Cerebellar nuclear complex (tissue), 1 donor: ENCODE data around the gene CARD10.

Source experiments
- DNase-seq, 2 experiments: peaks; one replicate each; lab custom pipeline; 2025; lab: John Stamatoyannopoulos, UW

The CARD10 gene

DNA sequence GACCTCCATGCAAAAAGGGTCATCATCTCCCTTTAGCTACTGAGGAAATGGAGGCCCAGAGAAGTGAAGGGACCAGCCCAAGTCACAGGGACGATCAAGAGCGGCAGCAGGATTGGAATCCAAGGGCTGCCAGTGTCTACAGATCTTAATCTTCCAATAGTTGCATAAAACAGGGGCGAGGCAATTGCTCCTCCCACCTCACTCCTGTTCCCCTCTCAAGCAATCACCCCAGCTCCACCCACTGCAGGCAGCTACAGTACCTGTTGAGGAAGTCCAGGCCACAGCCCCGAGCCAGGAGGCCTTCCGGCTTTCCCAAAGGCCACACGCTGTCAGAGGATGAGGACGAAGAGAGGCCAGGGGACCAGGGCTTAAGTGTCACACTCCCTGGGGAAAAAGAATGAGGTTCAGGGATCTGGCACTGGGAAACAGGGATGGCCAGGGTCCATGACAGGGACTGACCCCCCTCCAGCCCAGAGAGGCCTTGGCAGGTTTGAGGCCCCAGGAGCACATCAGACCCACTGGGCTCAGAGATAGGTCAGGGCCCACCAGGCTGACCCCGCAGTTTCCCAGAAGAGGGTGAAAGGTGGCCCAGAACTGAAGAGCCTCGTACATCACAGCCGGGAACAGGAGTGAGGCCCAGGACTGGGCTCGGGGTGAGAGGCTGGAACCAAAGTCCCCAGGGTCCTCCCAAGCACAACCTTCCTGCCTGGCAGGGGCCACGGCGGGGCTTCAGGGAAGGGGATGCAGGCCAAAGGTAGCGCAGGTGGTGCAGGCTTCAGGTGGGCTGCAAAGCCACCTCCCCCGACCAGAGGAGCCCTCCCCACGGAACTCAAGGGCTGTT, 16.7 kb downstream of the CARD10 start:
- DNase-seq = no peak

DNA sequence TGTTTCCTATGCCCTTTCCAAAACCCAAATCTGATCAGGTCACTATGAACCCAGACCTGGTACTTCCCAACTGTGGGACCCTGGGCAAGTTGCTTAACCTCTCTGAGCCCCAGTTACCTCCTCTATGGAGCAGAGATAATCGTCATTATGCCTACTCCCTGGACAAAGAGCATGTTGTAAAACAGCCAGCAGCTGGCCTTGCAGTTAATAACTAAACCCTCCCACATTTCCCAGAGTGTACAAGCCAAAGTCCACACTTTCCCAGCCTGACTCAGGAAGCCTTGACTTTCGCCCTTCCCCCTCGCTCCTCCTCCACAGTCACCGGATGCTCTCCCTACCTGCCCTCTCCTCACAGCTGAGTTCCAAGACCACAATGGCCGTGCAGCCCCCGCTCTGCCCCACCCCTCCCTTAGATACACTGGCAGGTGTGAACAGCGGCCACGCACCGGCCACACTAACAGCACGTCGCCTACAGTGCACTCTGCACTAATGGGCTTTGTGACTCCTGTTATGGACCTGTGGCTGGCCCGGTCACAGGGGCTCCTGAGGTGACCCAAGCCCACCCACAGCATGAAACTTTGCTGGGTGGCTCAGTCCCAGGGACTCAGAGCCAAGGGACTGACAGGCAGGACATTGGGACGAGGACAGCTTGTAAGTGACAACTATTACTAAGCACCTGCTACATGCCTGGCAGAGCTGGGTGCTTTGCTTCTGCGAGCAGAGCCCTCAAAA, 17.4 kb downstream of the CARD10 start:
- no peak for DNase-seq

DNA sequence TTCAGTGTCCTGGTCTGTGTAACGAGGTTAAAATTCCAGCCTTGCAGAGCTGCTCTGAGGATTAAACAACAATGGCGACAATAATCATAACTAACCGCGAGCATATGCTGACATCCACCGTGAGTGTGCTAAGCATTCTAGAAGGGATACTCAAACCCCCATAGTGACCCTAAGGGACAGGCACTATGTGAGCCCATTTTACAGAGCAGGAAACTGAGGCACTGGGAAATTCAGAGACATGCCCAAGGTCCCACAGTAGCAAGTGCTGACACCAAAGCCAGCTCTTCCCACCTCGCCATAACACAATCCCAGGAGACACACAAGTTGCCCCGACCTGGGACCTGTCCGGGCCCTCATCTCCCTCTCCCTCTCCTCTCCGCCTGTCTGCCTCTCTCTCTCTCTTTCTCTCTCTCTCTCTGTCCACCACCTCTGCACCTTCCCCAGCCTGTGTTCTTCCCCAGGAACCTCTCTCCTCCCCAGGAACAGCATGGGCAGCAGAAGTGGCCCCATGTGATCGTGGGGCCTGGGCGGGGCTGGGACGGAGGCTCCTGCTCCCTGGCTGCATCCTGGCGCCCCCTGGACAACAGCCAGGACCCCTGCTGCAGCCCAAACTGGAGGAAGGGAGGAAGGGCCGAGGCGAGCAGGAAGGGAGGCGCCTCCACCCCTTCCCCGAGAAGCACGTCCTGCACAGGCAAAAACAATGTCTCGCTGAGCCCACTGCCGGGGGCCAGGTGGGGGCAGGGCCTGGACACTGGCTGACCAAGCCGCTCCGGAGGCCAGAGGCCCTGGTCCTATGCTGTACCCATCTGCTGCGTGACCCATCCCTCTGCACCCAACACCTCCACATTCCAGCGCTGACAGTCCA, 18.2 kb downstream of the CARD10 start:
- no peak for DNase-seq

DNA sequence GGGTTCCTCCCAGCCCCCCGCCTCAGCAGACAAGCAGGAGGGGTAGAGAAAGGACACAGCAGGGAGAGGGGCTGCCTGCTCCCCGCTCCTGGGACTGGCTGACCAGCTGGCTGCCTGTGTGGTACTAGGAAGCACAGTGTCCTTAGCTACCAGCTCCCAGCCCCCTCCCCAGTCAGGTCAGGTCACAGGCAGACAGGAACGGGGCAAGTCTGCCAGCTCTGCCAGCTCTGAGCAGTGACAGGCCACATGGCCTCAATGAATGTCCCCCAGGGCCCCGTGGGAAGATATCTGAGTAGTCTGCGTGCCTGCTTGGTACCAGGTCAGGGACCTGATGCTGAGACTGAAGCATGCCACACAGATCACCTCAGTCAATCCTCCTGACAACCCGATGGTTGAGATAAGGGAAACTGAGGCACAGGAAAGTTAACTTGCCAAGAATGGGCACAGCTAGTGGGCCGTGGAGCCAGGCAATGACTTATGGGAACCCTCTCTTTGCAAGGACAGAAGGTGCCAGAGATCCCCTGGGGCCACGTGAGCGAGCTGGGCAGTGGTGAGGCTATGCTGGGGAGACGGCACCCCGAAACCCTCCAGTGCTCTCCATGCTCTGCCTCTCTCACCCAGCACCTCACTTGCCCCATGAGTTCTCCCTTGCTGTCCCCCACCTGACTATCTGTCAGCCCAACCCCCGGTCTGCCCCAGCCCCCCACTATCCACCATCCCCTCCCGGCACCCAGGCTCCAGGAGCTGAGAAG, 19.2 kb downstream of the CARD10 start:
- no peak for DNase-seq

DNA sequence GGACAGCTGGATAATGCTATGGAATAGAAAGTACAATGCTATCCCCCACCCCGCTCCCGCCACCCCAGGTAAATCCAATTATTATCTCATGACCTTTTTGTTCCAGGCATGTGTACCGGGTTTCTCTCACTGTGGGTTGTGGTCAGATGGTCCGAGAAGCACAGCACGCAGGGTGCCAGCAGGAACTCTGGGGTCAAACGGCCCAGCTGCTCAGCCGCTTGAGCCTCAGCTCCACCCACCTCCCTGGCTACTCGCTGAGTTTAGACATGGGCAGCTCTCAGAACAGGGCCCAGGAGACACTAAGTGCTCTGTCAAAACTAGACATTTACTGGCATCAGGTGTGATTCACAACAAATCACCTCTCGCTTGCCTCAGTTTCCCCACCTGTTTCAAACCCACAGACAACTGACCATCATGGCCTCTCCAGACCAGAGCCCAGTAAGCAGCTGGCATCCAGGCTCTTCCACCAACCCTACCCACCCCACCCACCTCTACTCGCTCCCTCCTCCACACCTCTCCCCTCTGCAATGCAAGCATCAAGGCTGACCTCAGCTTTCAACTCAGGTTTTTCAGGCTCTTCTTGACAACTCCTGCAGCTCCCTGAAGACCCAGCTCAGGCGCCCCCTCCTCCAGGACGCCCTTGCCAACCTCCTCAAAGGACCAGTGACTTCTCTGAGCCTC, 20.0 kb downstream of the CARD10 start:
- no peak for DNase-seq

DNA sequence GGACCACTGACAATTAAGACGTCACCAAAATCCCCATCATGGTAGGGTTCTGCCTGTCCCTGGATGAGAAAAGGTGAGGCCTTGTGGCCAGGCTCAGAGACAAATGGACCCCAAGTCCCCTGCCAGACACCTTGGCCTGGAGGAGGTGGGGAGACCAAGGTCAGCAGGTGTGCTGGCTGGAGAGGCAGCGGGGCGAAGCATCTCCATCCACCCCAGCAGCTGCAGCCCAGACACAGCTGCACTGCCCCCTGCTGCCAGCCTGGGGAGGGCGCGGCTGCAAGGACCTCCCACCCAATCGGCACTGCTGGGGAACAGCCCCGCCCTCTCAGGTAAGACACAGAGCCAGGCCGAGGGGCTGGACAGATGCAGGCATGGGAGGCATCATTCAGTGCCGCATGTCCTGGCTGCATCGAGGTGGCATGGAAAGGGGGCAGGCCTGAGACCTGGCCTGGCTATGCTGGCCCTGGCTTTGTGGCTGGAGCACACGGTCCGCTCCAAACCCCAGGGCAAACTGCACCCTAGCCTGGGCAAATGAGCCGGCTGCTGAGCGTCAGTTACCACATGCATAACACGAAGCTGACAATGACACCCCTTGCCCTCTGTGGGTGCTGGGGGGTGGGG, 20.8 kb downstream of the CARD10 start:
- no peak for DNase-seq

DNA sequence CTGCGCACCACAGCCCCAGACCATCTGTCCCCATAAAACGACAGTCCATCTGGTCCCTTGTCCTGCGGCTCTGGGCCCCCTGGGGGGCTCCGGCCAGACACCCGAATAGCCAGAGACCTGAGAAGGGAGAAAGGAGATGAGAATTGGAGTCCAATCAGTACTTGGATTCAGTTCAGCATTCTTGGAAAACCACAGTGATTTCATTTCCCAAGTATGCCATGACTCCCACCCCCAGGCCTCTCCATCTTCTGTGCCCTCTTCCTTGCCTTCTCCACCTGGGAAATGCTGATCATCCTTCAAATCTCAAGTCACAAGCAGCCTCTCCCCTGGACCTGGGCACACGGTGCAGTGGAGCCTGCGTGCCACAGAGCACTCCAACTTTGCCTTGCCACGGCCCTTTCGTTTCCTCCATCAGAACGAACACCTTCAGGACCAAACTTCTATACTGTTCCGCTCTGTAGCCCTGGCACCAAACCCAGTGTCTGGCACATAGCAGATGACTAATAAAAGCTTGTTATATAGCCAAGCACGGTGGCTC, 22.1 kb downstream of the CARD10 start:
- DNase-seq = no peak

DNA sequence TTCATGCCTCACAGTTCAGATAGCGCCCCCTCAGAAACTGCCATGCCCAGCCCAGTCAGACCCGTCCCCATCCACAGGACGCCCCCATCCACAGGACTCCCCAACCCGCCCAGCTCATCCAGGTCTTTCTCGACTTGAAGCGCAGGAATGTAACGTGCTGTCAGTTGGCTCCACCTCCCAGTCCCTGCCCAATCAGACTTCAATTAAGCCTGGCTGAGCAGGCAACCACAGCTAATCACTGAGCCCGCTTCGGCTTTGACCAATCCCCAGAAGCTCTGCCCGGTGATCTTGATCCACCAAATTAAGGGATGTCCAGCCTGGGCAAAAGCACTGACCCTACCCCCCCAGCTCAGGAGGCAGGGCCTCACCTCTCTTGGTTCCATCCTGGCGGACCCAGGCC, 22.6 kb downstream of the CARD10 start:
- DNase-seq = no peak

DNA sequence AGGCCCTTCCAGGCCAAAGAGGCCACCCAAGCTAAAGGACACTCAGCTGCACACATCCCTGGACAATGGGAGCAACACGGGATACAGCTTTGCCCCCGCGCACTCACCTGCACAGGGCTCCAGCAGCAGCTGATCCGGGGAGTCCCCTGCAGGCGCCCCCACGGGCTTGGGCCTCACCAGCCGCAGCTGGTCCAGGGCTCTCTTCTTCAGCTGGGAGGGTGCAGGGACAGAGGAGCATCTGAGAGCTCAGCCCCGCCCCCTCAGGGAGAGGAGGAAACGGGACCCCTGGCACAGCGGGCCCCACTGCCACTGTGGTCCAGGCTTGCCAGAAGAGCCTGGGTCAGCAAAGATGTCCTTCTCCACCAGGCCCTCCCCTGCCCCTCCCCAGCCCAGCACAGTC, 25.2 kb downstream of the CARD10 start:
- DNase-seq = no peak

DNA sequence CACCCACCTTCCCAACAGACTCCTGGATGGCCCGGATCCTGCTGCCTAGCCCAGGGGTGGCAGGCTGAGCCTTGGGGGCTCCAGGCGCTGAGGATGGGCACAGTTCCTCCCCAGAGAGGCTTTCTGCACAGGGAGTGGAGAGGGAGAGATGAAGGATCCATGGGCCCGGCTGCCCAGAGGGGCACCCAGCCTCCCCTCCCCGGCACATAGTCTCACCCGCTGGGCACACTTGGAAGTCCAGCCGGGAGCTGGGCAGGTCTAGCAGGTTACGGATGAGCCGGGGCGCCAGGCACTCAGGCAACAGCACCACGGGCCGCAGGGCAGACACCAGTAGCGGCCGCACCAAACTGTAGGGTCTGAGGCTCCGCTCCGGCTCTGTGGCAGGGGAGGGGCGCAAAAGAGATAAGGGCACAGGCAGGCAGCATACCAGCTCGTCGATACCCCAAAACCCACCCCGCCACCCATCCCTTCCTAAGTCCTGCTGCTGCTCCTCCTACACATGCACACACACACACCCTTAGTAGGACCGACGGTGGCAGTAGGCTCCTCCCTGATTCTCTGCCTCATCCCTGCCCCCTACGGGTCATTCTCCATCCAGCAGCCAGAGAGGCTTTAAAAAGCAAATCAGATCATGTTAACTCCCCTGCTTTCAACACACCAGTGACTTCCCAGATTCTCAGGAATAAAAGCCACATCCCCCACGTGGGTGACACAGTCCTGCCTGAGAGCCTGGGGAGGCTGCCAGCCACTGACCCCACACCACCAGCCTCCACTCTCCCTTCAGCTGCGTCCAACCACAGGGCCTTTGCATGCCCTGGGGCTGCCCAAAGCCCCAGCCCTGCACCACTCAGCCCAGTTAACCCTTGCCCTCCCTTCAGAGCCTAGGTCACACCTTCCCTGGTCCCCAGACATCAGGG, 26.5 kb downstream of the CARD10 start:
- no peak for DNase-seq

DNA sequence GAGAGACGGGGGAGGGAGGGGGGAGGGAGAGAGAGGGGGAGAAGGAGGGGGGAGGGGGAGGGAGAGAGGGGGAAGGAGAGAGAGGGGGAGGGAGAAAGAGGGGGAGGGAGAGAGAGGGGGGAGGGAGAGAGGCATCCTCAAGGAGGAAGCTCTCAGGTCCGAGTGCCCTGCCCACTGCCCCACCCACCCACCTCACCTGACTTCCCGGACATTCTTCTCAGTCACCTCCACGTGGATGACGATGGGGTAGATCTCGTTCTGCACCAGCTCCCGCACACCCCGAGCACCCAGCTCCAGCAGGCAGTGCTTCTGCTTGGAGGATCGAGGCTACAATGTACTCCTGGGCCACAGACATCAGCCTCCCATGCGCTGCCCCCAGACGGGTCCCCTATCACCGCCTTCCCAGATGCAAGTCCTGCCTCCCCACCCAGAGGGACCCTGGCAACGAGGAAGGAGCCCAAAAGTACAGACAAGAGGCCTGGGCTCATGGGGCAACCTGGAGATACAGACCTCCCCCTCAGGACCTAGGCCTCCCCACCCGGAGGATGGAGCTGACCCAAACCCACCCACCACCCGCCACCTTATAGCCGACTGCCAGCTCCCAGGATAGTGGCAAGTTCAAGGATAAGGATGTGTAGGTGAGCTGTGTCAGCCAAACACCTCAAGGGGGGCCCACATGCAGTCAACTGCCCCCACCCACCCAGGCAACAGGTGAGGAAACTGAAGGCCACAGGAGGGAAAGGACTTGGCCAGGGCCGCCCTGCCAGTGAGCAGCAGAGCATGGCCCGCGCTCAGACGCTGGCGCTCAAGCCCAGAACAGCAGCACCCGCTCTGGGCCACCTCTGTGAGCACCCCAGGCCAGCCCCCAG, 27.4 kb downstream of the CARD10 start:
- DNase-seq = no peak

DNA sequence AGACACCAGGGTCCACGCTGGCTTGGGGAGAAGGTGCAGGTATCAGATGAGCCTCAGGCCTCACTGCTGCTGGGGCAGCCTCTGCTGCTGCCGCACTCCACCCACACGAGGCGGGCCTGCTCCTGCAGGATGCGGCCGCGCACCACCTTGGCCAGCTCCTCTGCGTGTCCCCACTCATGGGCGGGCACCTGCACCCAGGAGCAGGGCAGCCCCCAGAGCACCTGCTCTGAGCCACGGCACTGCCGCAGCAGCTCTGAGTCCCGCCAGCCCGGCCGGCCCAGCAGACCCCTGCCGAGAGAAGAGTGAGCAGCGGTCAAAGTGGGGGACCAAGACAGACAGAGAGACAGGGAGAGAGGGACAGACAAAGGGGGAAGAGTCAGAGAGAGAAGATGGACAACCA, 28.1 kb downstream of the CARD10 start:
- DNase-seq = no peak

DNA sequence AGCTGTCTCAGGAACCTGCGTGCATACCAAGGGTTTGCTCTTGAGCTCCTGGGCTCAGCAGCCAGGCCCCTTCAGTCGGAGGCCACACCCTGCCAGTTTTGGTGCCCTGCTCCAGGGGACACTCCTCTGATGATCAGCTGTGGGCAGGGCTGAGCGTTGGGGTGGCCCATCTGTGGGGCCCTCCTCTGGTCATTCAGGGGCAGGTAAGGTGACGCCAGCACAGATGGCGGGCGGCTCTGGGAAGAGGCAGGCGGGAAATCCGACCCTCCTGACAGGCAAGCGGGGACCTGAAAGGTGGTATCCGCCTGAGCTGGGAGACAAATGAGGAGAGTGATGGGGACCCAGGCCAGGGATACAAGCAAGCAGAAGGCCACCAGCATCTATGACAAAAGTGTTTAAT, 29.2 kb downstream of the CARD10 start:
- no peak for DNase-seq

DNA sequence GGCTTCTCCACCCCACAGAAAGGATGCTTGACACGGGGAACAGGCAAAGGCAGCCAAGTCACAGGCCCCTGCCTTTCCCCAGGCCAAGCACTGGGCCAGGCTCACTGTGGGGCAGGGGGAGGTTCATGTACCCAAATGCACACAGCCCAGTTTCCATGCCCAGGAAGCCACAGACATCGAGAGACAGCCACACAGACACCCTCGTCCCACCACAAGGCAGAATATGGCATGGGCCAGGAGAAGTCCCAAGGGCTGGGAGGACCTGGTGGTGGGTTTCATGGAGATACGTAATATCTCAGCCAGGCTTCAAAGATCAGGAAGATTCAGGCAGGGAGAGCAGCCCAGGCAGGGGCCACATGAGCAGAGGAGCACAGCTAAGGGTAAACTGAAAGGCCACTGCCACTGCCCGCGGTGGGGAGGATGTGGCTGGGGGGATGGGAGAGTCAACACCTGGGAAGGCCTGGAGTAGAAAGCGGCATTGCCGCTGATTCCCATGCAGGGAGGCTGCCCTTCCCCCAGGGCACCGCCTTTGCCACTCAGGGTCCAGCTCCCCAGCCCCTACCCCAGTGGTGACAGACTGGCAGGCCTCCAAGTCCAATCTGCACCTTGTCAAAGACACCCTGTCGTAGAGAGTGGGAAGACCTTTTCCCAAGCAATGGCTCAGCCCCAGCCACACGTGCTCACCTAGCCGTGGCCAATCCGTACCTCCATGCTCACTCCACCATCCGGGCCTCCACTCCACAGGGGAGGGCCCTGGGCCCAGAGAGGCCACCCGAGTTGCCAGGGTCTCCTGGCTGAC, 30.7 kb downstream of the CARD10 start:
- no peak for DNase-seq

DNA sequence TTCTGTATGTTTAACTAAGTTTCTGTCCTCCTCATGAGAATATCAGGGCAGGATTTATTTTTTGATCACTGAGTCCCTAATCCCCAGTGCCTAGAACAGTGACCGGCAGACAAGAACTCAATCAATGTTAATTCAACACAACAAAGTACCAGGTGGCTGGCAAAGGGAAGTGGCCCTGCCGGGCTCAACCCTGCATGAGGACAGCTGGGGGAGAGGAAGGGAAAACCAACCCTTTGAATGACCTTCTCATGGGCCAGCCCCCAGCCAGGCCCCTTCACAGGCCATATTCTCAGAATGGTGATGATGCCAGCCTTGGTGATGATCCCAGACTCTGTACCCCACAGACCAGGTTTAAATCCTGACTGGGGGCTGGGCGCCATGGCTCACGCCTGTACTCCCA, 31.6 kb downstream of the CARD10 start:
- no peak for DNase-seq

DNA sequence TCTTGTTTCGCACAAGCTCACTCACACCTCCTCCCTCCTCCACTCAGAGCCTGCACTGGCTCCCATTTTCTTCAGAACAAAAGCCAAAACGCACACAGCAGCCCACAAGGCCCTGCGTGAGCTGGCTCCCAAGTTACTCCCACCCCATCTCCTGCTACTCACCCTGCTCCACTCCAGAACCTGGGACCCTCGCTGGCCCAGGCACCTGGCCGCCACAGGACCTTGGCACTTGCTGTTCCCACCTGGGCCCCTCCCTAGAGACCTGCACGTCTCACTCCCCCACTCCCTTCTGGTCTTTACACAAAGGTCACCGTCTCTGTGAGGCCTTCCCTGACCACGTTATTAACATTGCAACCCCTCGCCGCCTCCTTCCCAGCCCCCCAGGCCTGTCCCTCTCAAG, 32.1 kb downstream of the CARD10 start:
- no peak for DNase-seq

DNA sequence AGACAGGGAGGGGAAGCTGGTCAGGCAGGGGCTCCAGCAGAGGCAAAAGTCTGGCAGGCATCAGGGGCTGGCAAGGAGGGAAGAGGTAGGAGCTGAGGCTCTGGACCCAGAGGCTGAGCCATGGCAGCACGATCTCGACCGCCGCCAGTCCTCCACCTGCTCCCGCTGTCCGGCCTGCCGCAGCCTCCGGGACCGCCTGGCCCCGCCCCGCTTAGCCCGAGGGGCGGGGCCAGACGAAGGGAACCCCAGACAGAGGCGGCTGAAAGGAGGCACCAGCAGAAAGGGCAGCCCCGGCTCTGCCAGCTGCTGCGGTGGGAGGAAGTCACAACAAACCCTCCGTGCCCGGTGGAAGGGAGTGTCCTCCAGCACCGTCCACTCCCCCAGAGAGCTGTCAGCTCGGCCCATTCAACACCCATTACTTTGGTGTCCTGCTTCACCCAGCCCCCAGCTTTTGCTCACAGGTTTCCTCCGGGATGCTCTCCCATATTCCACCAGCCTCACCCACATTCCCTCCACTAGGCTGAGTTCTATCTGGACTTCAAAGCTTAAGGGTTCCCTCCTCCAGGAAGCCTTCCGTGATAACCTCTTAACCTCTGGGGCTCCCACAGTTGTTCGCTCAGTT, 32.9 kb downstream of the CARD10 start, which contains the start of gene MFNG:
Gene MFNG, minus strand, starts transcription at position 161 of the 622 bp plus-strand sequence. CDS start 207 bp downstream, outside the sequence.
- DNase-seq = no peak
